CD4-positive, alpha-beta T cell treated with Interleukin-17A for 1 hour (primary cell): ENCODE results near the gene COMT.

Experiments
- DNase-seq: peaks from one replicate; pipeline ENCODE4 v3.0.0-alpha.2; 2020

COMT gene

DNA sequence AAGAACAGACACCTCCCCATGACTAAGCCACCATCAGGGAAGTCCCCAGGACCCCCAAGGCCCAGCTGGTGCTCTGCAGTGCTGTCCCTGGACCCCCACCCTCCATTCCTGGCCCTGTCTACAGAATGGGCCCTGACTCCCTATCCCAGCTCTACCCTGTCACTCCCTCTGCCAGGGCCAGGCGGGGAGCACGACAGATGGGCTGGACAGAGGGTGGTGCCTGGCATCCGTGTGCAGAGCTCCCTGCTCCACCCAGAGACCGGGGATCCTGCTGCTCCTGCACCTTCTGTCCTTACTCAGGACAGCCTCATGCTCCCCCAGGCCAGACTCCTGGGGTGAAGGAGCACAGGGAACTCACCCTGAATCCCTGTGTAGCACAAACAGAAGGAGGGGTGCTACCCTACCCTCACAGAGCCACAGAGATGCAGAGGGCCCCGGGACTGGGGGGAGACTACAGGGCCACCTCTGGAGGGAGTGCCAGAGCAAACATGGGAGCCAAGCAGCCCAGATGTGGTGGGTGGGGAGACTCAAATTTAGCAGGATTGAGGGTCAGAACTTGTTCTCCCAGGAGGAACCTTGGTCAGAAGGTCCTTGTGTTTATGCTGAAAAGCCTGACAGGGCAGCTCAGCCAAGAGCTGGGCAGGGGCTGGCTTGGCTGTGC is 73.1 kb downstream of the COMT start:
- DNase-seq: no peak

- no peak for DNase-seq
Measured at GRCh38 chr22:20015187-20015625, 73.6 kb downstream of the COMT start.

DNA sequence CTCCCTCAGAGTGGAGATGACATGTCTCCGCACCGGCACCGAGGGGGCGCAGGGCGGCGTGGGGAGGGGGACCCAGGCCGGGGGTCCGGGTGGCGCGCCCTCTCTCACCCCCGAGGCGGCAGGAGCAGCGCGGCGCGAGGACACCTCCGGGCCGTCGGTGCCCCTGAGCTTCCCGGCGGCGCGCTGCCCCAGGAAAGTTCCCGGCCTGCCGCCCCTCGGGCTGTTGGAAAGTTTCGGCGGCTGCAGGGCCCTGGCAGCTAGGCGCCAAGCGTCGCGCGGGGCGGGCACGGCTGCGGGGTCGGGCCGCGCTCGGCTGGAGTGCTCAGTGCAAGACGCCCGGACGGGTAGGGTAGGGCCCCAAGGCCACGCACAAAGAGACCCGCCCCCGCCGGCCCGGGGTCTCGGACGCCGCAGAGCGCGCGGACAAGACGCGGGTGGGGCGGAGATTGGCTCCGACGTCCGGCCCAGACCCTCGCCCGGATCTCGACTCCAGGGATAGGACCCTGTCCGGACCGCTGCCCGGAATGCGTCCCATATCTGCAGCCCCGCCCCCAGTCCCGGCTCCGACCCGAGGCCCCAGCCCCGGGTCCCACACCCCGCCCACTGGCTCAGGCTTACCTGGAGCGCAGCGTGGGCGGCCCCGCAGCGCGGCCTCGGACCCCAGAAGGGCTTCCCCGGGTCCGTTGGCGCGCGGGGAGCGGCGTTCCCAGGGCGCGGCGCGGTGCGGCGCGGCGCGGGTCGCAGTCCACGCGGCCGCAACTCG is 74.6 kb downstream of the COMT start:
- DNase-seq: peak; percentile 16

DNA sequence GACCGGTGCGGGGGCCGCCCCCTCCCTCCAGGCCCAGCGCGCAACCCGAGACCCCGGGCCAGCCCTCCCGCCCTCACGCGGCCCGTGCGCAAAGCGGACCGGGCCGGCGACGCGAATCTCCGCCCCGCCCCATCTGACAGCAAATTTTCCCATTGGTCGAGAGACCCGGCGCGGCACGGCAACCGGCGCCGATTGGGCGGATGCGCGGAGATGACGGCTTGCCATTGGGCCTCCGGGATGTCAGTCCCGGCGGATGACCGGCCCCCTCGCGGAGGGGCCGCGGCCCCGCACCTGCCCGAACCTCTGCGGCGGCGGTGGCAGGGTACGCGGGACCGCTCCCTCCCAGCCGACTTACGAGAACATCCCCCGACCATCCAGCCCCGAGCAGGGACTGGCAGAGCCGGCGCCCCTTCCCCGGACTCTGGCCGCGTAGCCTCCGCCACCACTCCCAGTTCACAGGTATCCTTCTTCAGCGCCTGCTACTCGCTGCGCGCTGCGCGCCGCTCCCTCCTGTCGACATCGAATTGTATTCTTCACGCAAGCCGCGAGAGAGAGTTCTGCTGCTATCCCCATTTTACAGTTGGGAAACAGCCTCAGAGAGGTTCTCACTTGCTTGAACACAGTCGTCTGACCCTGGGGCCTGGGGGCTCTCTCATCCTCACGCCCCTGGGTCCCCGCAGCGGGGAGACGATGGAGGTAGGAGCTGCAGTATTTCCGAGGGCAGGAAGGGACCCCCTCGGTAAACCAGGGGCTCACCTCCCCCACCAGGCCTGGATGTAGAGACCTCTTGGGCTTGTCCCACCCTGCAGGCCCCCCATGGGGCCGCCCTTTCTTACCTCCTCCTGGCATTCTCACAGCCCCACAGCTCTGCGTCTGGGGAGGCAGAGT is 75.4 kb downstream of the COMT start, which contains the start of gene ARVCF:
Gene ARVCF, minus strand, starts transcription at position 90 of the 888 bp plus-strand sequence. CDS start 26,029 bp downstream, outside the sequence.
- DNase-seq: peak; percentile 94

DNA sequence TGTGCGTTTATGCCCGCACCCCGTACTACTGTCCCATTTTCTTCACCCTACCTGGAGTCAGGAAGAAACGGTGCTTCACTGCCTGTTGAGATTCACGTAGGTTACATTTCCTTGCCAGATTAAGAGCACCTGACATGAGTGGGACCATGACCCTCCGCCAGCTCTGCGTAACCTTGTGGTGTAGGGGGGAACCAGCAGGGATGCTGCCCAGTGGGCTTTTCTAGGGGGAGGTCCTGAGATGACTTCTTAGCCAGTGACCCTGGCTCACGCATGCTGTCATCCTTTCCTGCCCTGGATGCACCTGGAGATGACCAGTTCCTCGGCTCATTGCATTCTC is 76.0 kb downstream of the COMT start:
- no peak for DNase-seq

DNA sequence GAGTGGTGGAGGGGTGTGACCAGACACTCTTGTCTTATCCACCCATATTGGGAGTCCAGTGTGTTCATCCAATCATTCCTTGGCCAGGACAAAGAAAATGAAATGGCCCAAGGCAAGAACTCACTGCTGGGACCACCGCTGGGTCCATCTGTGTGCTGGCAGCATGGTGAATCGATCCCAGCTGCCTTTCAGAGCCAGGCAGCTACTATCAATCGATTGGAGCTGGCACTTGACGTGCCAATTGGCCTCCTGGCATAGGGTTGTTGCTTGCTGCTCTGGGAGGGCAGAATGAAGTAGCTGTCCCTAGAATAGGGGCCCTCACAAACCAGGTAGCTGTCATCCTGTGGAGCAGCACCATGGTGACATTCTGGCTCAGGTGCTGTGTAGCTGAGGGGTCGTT is 76.4 kb downstream of the COMT start:
- no peak for DNase-seq
